OCI-LY1 (cell line): ENCODE results near the gene ABCC11.

Experiments
- CTCF ChIP-seq: fragments of 200-600 bp; sonication (generic), shearing (Covaris generic); IDR thresholded peaks from 2 replicates; pipeline ENCODE4 v1.5.1; 2017; ENCODE audit warnings: mild to moderate bottlenecking, antibody characterized with exemption, low read length, moderate library complexity, mixed read lengths
- EZH2 ChIP-seq: fragments of 200-600 bp; sonication (generic), shearing (Covaris generic); IDR thresholded peaks from 2 replicates; pipeline ENCODE4 v1.8.0; 2017; ENCODE audit warnings: borderline replicate concordance, mixed run types, mild to moderate bottlenecking, antibody characterized with exemption, low read length, moderate library complexity, mixed read lengths

- no peak for TF ChIP-seq CTCF
- TF ChIP-seq EZH2, result no peak
Measured at GRCh38 chr16:48126801-48127644, 120.3 kb downstream of the ABCC11 start.
